Stimulated activated CD8-positive, alpha-beta memory T cell treated with anti-CD3 and anti-CD28 coated beads, Interleukin-7, amount 100 ng/mL, for 4 hours (primary cell): ENCODE measurements around the gene FZR1.
"Not testable (repeated sequence)": the region's sequence is repeated elsewhere in the genome, so short reads cannot be mapped to it uniquely, and the experiment has no call there.

Experiments used
- DNase-seq, 2 donors: peaks; one replicate each; pipeline ENCODE4 v3.0.0-alpha.2; 2020; ENCODE audit warnings: low read depth in 2 of 2

Gene FZR1

GRCh38 chr19:3494559-3494958 is 11.6 kb upstream of the FZR1 start:
- peak in 1 of 2 donors; percentile 29 for DNase-seq

GRCh38 chr19:3496392-3497273 is 9.5 kb upstream of the FZR1 start:
- no peak for DNase-seq

- no peak for DNase-seq
Measured at GRCh38 chr19:3497757-3498520, 8.2 kb upstream of the FZR1 start.

GRCh38 chr19:3499738-3500428 is 6.2 kb upstream of the FZR1 start:
- no peak for DNase-seq

GRCh38 chr19:3500429-3501101 is 5.5 kb upstream of the FZR1 start, which contains the start of gene DOHH:
DOHH (minus strand) TSS chr19:3500674; CDS start chr19:3496814, 3,860 bp downstream.
- peak; percentile 92 to 96 for DNase-seq

GRCh38 chr19:3501780-3502179 is 4.3 kb upstream of the FZR1 start:
- DNase-seq, result no peak

GRCh38 chr19:3503036-3503572 is 3.0 kb upstream of the FZR1 start:
- no peak for DNase-seq

- no peak for DNase-seq
Measured at GRCh38 chr19:3504735-3505134, 1.4 kb upstream of the FZR1 start.

GRCh38 chr19:3506384-3507340 is 551 bp downstream of the FZR1 start:
- peak in 1 of 2 donors; percentile 21 for DNase-seq

- no peak for DNase-seq
Measured at GRCh38 chr19:3507371-3508120, 1.4 kb downstream of the FZR1 start.

GRCh38 chr19:3508121-3508661 is 2.1 kb downstream of the FZR1 start:
- DNase-seq, result not testable (repeated sequence)

GRCh38 chr19:3508771-3509535 is 2.8 kb downstream of the FZR1 start:
- DNase-seq, result no peak

GRCh38 chr19:3509566-3509989 is 3.5 kb downstream of the FZR1 start:
- DNase-seq, result no peak

GRCh38 chr19:3510727-3511126 is 4.6 kb downstream of the FZR1 start:
- no peak for DNase-seq

- no peak for DNase-seq
Measured at GRCh38 chr19:3511506-3512251, 5.6 kb downstream of the FZR1 start.

- no peak for DNase-seq
Measured at GRCh38 chr19:3512562-3513228, 6.6 kb downstream of the FZR1 start.
